ENCODE results near the gene GALNT1.

GRCh38 chr18:35572644-35573043 lies 8.9 kb upstream of the GALNT1 start:
- TF ChIP-seq CTCF (IDR thresholded peaks at IDR 0.05), result no peak
- no peak for TF ChIP-seq POLR2A (IDR thresholded peaks at IDR 0.05)

Measured in stomach (tissue), 4 donors.